BJ (cell line): Measurements from ENCODE around the gene NXT1. TPM values are rescaled to one million over a fixed set of nuclear protein-coding genes. Genes with fewer than 3 reads are reported as not detected.

Experiments
- CTCF ChIA-PET: fragments of 350-600 bp; formaldehyde crosslinking; extraction: SDS; loops from one replicate; lab custom pipeline; 2021; ENCODE audit warnings: antibody characterized with exemption, inconsistent platforms; lab: Yijun Ruan, JAX
- POLR2A ChIA-PET: fragments of 300-600 bp; sonication (Branson Sonifier 250); formaldehyde crosslinking; extraction: SDS; loops from one replicate; lab custom pipeline; 2021; ENCODE audit warnings: antibody characterized with exemption; lab: Charles Lee
- DNase-seq: peaks from one replicate; pipeline ENCODE4 v3.0.0-alpha.2; 2011; ENCODE audit warnings: low read depth
- H3K27me3 ChIP-seq: 2 replicates; pipeline ENCODE4 v1.6.0; 2011; ENCODE audit warnings: low read length; ENCODE audit not compliant: control insufficient read depth, insufficient read depth
- H3K36me3 ChIP-seq: 2 replicates; pipeline ENCODE4 v1.5.1; 2011; ENCODE audit warnings: low read length; ENCODE audit not compliant: control insufficient read depth, insufficient read depth
- H3K4me3 ChIP-seq: 2 replicates; pipeline ENCODE4 v1.5.1; 2011; ENCODE audit warnings: low read depth, mild to moderate bottlenecking, control low read depth, low read length
- polyA plus RNA-seq: library from polyadenylated mRNA; depleted of rRNA; stranded (reverse); fragments of >200 nt; gene quantifications from 2 replicates; pipeline ENCODE4 v1.2.3, GENCODE V29; 2011
- TF ChIP-seq, protein P1 (sequence below): IDR thresholded peaks from 2 replicates; pipeline ENCODE4 v1.5.1; 2011; ENCODE audit warnings: low read depth, mild to moderate bottlenecking, control low read depth, inconsistent platforms, low read length, moderate library complexity; ENCODE audit not compliant: insufficient read depth

The NXT1 gene
- polyA plus RNA-seq, 1 experiment: 24.2 TPM

DNA sequence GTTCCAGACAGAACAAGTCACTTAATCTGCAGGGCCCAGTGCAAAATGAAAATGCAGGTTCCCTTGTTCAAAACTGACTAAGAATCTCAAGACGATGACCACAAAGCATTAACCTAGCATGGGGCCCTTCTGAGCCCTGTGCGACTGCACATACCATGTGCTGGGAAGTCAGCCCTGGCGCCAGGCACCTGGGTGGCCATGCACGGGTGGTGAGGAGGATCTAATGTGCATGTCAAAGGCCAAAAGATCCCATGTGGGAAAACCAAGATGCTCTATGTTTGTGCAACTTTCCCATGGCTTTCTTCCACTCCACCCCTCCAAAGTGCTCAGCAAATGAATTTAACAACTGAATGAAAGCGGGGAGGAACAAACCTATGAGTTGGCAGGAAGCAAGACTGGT, 33.5 kb upstream of the NXT1 start:
- H3K4me3 ChIP-seq: no peak overlapping the region
- no peak for DNase-seq
- no peaks in the 10 kb centered on the region for H3K36me3 ChIP-seq
- POLR2A ChIA-PET: no interaction called here
- CTCF ChIA-PET: no interaction called here
- 0 out of 2 replicates have a peak, but pooled peaks cover 2% of the 10 kb centered on the region for H3K27me3 ChIP-seq
- TF ChIP-seq, protein P1, sequence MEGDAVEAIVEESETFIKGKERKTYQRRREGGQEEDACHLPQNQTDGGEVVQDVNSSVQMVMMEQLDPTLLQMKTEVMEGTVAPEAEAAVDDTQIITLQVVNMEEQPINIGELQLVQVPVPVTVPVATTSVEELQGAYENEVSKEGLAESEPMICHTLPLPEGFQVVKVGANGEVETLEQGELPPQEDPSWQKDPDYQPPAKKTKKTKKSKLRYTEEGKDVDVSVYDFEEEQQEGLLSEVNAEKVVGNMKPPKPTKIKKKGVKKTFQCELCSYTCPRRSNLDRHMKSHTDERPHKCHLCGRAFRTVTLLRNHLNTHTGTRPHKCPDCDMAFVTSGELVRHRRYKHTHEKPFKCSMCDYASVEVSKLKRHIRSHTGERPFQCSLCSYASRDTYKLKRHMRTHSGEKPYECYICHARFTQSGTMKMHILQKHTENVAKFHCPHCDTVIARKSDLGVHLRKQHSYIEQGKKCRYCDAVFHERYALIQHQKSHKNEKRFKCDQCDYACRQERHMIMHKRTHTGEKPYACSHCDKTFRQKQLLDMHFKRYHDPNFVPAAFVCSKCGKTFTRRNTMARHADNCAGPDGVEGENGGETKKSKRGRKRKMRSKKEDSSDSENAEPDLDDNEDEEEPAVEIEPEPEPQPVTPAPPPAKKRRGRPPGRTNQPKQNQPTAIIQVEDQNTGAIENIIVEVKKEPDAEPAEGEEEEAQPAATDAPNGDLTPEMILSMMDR: no peak

DNA sequence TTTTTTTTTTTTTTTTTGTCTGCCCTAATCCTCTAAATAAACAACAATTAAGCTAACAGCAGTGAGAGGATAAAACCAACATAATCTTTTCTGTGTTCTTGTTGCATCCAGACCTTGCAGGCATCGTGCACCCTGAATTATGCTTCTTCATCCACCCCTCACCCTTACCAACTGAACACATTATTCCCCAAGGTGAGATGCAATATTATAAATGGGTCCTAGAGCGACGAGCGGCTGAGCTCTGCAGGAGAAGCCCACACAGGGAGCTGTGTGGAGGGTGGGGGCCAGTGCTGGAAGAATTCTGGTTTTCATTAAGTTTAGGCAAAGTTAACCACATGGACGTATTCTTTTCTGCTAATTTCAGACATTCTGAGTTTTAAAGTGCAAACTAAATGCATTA, 32.2 kb upstream of the NXT1 start:
- DNase-seq: no peak
- ChIA-PET POLR2A (no interaction called here), CTCF (no interaction called here)
- Histone ChIP-seq H3K27me3 (0 out of 2 replicates have a peak, but pooled peaks cover 2% of the 10 kb centered on the region), H3K4me3 (no peak overlapping the region), H3K36me3 (no peaks in the 10 kb centered on the region)
- TF ChIP-seq, protein P1: no peak

DNA sequence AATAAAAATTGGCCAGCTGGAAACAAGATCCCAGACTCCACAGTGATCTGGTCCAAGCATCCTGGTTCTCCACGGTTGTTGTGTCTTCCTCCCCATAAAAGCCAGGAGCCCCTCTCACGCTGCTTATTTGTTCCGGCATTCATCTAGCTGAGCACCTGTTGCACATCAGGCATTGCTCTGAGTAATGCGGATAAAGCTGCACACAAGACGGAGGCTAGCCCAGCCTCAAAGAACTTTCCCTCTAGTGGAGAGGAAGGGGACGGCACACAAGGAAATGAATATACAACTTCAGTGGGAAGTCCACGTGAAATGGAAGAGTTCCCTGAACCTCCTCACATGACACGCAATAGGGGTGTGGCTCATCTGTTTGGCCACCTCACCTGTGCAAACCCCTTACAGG, 30.3 kb upstream of the NXT1 start:
- TF ChIP-seq, protein P1: peak; percentile 43
- no peak for DNase-seq
- Histone ChIP-seq H3K27me3 (no peaks in the 10 kb centered on the region), H3K36me3 (no peaks in the 10 kb centered on the region), H3K4me3 (no peak overlapping the region)
- ChIA-PET POLR2A (no interaction called here), CTCF (interaction anchor here (0.7 to 1.3 kb wide), 3 partner anchors 8 to 76 kb away, joined by 3 to 4 read pairs (median 3); no protein-coding TSS in a partner anchor)

DNA sequence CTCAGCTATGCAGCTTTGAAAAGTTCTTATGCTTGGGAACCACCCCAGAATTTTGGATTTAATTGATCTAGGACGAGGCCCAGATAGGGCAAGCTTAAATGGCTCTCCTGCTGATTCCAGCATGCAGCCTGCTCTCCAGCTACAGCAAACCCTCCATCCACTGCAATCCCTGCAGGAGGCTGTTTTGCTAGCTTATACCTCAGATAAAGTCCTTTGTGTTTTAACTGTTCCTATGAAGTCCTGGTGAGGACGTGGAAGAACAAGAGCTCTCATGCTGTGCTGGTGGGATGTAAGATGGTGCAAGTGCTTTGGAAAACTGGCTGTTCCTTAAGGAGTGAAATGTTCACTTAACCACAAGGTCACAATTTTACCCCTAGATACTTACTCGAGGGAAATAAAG, 25.5 kb upstream of the NXT1 start:
- TF ChIP-seq, protein P1: no peak
- Histone ChIP-seq H3K27me3 (no peaks in the 10 kb centered on the region), H3K36me3 (no peaks in the 10 kb centered on the region), H3K4me3 (no peak overlapping the region)
- no peak for DNase-seq
- POLR2A ChIA-PET: no interaction called here
- CTCF ChIA-PET: interaction anchor here (1.1 kb wide), 1 partner anchor 16 kb away, joined by 3 read pairs; no protein-coding TSS in a partner anchor

DNA sequence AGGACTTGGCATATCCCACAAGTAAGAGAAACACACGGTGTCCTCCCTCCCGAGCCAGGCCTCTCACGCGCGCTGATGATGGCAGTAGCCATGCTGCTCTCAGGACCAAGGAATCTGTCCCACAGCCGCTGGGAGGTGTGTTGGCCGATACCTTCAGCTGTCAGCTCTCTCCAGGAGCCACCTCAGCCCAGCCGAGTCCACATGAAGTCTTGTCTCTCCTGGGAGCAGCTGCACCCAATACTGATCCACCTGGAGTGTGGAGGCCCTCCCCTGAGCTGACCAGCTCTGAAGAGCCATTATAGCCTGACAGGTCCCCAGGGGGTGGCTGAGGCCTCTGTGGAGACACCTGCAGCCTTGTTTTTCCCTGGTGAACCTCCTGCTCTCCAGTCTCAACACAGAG, 23.8 kb upstream of the NXT1 start:
- DNase-seq: no peak
- TF ChIP-seq, protein P1: no peak
- H3K27me3 ChIP-seq: no peaks in the 10 kb centered on the region
- no peak overlapping the region for H3K4me3 ChIP-seq
- H3K36me3 ChIP-seq: no peaks in the 10 kb centered on the region
- CTCF ChIA-PET: no interaction called here
- POLR2A ChIA-PET: no interaction called here
